Astrocyte of the hippocampus (primary cell): ENCODE measurements around the gene KYAT1.

ENCODE experiments used
- DNase-seq: peaks from one replicate; pipeline ENCODE4 v3.0.0; 2011; ENCODE audit warnings: low read depth, low spot score

Gene KYAT1

DNA sequence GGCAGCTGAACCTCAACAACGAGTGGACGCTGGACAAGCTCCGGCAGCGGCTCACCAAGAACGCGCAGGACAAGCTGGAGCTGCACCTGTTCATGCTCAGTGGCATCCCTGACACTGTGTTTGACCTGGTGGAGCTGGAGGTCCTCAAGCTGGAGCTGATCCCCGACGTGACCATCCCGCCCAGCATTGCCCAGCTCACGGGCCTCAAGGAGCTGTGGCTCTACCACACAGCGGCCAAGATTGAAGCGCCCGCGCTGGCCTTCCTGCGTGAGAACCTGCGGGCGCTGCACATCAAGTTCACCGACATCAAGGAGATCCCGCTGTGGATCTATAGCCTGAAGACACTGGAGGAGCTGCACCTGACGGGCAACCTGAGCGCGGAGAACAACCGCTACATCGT, 26.6 kb upstream of the KYAT1 start:
- DNase-seq, result no peak

DNA sequence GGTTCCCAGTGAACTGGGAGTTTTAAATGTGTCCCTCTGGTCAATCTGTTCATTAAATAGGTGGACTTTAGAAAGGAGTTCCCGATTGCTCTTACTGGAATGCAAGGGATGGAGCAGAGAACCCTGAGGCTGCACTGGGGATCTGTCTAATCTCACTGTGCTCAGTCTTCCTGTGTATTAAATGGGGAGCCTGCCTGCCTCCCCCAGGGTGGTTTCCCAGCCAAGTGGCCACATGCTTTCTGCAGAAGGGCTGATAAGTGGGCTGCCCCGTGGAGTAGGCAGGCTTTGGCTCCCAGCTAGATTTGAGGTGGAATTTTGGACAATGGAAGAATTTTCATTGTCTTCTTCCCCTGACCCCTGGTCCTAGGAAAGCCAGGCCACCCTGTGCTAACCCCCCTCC, 25.0 kb upstream of the KYAT1 start:
- no peak for DNase-seq

DNA sequence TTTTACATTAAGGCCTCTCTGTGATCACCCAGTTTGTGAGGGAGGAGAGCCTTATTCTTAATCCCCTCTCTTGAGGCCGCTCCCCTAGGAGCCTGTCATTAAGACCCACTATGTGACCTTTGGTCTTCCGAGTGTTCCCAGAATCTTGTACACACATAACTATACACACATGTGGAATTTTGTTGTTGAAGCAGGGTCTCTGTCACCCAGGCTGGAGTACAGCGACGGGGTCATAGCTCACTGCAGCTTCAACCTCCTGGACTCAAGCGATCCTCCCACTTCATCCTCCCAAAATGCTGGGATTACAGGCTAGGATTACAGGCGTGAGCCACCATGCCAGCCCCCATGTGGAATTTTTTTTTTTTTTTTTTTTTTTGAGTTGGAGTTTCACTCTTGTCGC, 24.2 kb upstream of the KYAT1 start:
- DNase-seq, result no peak

DNA sequence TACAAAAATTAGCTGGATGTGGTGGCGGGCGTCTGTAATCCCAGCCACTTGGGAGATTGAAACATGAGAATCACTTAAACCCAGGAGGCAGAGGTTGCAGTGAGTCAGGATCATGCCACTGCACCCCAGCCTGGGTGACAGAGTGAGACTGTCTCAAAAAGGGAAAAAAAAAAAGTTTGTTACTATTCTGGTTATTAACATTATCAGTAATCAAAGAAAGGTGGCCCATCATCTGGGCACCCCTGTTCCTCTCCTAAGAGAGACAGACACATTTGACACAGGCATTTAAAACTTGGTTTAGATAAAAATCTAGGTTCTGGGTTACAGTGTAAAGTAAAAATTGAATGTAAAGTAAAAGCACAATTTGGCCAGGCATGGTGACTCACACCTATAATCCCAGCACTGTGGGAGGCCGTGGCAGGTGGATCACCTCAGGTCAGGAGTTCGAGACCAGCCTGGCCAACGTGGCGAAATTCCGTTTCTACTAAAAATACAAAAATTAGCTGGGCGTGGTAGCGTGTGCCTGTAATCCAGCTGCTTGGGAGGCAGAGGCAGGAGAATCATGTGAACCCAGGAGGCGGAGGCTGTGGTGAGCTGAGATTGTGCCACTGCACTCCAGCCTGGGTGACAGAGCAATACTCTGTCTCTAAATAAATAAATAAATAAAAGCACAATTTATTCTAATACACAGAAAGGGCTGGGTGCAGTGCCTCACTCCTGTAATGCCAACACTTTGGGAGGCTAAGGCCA, 22.3 kb upstream of the KYAT1 start:
- DNase-seq, result no peak

DNA sequence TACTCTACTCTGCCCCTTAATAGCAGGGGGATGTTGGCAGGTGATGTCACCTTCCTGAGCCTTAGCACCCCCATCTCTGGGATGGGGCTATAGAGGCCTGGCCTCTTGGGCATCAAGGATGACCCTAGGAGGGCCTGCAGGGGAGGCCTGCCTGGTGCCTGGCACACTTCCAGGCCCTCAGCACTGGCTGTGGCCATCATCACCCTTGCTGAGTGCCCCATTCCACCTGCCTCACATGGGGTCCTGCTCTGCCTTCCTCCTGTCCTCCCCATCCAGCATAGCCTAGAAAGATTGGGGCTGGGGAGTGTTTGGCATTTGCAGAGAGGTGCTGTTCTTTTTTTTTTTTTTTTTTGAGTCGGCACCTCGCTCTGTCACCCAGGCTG, 21.3 kb upstream of the KYAT1 start:
- no peak for DNase-seq

DNA sequence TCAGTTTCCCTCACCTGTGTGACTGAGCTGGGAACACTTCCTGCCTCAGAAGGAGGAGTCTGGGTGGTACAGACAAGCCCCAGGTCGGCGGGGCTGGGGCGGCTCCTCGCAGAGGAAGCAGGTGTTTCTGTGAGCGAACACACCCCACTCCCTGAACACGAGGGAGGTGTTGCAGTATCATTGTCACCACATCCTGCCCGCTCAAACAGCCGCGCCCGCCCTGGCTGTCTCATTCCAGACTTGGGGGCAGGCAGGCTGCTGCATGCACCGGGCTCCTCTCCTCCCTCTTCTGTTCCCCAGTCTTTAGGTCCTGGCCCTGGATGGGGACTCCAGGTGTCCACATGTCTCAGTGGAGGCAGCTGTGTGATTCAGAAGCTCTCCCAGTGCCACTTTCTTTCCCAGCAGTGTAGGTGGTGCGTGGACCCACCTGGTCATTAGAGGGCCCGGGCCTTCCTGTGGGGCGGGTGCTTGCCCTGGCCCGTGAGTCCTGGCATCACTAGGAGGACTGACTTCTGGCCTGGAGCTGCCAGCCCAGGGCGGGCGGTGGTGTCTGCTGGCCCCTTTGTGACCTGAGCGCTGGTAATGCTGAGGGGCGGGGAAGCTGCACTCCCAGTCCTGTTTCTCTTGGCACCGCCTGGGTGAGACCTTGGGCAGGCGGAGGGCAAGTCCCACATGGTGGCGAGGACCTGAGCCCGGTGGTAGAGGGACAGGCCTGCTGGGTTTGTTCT, 20.8 kb upstream of the KYAT1 start:
- no peak for DNase-seq

DNA sequence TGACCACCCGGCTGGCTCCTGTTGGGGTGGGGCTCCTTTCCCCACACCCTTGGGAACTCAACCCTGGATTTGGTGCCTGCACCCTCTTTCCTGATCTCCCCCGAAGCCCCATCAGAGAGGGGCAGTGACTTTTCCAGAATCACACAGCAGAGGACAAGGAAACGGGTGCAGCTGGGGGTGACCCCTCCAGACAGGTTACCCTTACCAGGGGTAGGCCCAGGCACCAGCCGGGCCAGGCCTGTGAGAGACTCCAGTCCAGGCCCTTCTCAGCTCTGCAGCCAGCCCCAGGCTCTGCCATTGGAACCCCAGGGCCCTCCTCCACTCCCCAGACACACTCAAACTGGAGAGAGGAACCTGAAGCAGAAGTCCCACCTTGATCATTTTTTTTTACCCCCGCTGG, 20.1 kb upstream of the KYAT1 start:
- DNase-seq, result no peak

DNA sequence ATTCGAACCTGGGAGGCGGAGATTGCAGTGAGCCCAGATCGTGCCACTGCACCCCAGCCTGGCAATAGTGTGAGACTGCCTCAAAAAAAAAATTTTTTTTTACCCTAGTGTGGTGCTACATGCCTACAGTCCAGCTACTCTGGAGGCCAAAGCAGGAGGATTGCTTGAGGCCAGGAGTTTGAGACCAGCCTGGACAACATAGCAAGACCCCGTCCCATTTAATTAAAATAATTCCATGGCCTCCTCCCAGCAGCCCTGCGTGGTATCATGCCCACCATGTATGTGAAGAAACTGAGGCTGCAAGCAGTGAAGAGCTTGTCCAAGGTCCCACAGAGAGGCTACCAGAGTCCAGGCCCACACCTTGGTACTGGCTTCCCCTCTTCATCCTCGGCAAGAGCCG, 19.6 kb upstream of the KYAT1 start:
- no peak for DNase-seq

DNA sequence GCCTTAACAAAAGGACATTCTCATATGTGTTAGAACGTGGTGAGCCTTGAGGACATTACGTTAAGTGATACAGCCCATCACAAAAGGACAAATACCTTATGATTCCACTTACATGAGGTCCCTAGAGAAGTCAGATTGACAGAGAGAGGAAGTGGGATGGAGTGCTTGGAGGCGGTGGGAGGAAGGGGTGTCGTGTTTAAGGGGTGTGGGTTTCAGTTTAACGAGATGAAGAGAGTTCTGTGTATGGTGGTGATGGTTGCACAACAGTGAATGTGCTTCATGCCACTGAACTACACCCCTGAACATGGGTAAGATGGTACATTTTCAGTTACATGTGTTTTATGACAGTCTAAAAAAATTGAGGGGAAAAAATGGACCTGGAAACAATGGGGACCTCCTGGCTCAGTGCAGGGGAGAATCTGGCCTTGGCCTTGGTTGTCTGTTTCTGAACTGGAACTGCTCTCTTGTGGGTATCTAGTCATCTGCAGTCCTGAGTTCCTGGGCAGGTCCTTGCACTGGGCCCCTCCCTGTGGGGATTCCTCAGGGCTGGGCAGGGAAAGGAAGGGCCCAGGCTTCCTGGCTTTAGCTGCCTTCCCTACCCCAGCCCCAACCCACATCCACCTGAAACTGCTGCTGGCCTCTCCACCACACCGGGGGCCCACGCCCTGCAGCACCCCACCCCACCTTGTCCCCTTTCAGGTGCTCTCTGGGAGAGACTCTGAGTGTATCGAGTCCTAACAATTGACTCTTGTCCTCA, 18.0 kb upstream of the KYAT1 start:
- DNase-seq, result no peak

DNA sequence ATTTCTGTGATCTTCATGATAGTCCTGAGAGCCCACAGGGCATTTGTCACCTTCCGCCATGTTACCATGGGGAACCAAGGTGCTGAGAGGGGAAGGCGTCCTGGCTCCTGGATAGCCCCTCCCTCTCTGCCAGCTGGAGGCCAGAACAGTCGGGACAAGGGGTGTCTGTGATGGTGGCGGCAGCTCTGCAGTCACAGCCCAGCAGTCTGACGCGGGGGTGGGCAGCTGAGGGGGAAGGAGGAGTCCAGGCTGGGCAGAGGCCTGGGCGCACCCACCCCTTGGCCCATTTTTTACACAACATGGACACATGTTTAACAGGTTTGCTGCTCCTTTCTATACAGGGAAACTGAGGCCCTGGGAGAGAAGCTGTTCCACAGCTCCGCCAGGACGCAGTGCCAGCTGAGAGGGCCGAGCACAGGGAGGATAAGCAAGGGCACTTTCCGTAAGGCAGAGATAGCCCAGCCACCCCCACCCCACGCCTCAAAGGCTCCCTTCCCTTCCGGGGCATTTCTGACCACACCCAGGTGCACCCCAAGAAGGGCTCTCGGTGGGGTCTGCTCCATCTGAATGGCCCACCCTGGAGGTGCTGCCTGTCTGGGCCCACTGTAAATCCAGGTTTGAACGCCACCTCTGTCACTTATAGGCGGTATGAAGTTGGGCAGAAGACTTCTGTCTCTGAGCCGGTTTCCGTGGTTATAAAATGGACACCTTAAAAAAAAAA, 17.3 kb upstream of the KYAT1 start:
- DNase-seq, result no peak

DNA sequence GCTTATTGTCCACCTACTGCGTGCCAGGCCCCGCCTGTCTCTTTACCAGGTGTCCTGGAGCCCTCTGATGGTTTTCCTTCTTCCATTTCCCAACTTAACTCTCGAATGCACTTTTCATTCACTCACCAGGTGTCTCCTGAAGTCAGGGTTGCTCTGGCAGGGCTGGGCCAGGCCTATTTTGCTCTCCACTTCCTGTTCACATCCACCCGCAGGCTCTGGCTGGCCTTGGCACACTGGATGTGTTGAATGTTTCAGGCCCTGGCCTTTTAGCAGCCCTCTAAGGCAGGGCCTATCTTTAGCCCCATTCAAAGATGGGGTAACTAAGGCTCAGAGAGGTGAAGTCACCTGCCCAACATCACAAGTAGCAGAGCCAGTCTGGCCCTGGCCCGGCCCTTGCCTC, 16.6 kb upstream of the KYAT1 start:
- DNase-seq, result no peak

DNA sequence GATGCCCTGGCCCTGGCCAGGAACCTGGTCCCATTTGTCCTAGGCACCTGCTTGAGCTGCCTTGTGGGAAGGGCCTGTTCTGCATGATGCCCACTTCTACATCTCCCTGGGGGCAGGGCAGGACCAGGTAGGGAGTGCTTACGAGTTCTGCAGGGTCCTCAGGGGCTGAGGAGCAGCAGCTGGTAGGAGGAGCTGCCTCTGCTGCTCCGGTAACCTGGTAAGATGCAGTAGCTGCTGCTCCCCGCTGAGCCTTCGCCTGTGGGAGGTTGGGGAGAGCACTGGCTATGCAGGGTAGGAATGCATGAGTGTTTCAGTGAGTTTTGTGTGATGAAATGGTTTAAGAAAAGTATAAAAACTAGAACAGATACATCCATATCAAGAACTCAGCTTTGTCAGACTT, 13.8 kb upstream of the KYAT1 start:
- no peak for DNase-seq

DNA sequence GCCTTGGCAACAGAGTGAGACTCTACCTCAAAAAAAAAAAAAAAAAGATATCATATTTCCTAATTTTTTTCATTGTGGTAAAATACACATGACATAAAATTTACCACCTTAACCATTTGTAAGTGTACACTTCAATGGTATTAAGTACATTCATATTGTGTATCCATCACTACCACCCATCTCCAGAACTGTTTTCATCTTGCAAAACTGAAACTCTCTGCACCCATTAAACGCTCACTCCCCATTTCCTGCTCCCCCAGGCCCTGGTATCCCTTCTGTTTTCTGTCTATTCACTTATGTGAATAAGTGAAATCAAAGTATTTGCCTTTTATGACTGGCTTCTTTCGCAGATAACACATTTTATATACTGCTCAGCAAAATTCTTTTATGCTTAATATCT, 13.0 kb upstream of the KYAT1 start:
- no peak for DNase-seq

DNA sequence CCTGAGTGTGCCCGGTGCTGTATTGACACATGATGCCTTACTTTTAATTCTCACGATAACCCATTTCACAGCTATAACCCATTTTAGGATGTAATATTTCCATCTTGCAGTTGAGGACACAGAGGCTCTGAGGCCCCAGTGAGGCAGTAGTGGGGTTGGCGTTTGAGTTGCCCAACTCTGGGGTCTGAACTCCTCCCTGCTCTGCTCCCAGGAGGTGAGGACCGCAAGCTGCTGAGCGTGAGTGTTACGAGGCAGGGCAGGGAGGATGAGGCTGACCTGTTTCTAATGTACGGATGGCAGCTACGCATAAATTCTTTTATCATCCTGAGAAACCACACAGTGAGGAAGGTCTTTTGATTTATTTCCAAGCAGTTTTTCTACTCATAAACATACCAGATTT, 11.6 kb upstream of the KYAT1 start:
- DNase-seq, result no peak

DNA sequence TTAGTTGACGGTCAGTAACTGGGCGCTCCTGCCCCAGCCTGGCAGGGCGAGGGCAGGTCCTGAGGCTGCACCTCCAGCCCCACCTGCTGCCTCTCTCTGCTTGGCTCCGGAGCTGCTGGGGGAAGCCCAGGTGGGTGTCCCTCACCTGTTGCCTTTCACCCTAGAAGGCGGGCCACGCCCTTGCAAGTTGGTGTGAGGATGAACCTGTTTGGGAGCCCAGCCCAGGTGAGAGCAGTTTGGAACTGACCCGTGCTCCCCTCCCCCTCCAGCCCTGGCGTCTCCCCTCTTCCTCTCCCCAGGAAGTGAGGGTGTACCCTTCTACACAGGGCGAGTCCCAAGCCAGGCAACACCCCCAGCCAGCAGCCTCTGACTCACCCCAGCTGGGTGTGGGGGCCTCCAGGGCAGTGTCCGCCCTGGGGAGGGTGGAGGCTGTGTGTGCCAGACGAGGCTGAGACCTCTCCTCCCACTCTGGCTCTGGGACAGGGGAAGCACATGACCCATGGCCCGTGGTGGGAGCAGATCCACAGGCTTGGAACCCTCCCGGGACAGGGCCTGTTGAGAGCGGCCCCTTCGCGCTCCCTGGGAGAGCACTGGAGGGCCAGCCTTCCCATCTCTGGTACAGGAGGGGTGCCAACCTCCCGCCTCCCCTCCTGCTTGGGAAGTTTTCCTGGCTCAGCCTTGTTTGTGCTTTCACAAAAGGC, 10.6 kb upstream of the KYAT1 start:
- peak; percentile 94 for DNase-seq

DNA sequence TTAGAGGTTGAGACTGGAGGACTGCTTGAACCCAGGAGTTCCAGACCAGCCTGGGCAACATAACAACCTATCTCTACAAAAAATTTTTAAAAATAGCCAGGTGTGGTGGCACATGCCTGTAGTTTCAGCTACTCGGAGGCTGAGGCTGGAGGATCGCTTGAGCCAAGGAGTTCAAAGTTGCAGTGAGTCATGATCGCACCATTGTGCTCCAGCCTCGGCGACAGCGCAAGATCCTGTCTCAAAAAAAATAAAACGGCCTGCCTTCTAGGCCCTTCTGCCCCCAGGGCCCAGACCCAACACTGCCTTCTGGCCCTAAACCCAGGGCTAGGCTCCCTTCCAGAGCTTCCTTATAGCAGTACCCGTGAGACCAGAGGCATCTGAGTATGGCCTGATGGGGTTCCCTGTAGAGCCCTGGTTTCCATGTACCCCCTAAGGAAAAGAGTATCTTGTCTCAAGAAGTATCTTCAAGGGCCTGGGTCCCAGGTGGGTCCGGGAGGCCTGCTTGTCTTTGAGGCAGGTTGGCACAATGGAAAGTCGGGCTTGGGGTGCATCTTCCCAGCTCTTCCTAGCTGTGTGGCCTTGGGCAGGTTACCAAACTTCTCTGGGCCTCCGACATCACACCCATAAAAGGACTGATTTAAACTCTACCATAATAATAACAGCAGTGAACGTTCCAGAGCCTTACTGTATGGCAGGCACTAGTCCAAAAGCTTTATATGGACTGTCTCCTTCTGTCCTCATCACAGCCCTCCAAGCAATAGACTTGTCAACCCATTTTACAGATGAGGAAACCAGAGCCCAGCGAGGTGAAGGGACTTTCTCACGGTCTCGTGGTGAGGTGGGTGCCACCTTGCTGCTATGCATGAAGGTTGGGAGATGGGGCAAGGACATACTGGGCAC, 9.8 kb upstream of the KYAT1 start:
- DNase-seq, result no peak

DNA sequence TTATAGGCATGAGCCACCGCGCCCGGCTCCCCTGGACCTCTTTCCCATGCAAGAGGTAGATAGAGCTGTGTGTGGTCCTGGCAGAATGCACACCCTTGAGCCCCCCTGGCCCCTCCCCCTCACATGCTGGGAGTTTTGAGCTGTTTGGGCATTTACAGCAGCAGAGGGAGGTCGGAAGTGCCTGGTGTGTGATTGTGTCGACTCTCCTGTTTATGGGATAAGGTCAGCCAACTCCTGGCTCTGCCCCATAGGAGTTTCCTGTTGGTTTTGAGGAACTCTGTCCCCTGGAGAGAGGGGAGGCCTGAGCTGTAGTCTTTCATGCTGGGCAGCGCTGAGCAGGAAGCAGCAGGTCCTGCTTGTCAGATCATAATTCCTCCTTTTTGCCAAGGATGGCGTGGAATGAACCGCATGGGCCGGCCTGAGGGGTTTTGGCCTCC, 6.2 kb upstream of the KYAT1 start:
- peak; percentile 58 for DNase-seq

DNA sequence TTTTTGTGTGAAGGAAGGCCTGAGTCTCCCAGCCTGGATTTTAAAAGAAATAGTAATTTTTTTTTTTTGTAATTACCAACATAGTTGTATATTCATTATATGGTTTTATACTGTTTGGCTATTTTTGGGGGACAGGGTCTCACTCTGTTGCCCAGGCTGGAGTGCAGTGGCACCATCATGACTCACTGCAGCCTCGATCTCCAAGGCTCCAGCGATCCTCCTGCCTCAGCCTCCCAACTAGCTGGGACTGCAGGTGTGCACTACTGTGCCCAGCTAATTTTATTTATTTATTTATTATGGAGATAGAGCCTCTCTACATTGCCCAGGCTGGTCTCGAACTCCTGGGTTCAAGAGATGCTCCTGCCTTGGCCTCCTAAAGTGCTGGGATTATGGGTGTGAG, 5.3 kb upstream of the KYAT1 start:
- no peak for DNase-seq

DNA sequence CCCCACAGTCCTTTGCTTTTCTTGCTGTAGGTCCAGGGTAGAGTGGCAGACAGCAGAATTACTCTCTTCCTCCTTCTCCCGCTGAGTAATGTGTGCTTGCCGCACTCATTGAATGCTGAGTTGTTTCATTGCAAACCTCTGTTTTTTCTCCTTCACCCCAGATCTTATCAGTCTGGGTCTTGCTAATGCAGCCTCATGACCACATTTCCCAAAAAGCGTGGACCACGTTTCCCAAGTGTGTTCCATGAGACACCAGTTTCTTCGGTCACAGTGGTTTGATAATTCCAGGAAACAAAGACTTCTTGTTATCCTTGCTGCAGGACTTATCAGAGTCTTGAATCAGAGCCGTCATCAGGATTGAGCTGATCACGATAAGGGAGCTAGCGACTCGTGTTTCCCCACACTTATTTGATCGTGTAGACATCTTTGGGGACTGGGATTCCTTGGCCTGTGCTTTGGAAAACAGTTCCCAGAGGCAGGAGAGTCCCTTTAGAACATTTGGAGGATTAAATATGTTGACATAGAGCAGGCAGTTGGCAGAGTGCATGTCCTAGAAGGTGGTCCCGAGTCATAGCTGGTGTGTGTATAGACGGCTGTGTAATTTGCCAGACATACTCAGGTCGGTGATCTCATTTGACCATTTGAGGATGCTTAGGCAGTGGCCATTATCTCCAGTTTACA, 4.6 kb upstream of the KYAT1 start:
- peak; percentile 31 for DNase-seq

DNA sequence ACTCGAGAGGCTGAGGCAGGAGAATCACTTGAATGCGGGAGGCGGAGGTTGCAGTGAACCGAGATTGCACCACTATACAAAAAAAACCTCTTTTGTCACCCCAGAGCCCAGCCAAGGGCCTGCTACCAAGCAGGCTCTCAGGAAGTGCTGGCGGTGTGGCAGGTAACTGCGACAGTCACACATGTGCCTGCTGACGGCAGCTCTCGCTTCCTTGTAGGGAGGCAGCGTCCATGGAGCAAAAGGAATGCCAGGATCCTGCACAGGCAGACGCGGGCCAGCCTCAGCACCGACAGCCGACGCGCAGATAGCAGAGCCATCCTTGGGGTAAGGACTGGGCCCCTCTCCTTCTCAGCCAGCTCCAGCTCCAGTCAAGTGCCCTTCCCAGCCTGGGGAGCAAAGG, 4.0 kb upstream of the KYAT1 start:
- DNase-seq, result no peak
